Parietal lobe (tissue), 1 donor: ENCODE data around the gene PHGDH. TPM values are rescaled to one million over a fixed set of nuclear protein-coding genes. Genes with fewer than 3 reads are reported as not detected.

Source experiments
- total RNA-seq: library from RNA; depleted of rRNA; stranded (reverse); fragments of >200 nt; gene quantifications from one replicate; pipeline ENCODE4 v1.2.3, GENCODE V29; 2014

Gene PHGDH
- total RNA-seq, result 20.3 TPM

DNA sequence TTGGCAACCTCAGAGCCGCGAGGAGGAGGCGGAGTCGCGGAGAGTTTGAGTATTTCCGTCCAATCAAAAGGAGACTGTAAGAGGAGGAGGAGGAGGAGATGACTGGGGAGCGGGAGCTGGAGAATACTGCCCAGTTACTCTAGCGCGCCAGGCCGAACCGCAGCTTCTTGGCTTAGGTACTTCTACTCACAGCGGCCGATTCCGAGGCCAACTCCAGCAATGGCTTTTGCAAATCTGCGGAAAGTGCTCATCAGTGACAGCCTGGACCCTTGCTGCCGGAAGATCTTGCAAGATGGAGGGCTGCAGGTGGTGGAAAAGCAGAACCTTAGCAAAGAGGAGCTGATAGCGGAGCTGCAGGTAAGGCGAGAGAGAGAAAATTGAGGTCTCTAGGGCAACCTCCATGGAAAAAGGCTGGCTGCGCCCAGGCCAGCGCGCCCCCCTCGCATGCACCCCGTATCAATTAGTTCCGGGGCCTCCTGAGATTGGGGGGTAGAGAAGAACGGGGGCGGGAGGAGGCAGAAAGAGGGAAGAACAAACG, at the start of gene PHGDH:
Gene PHGDH (plus strand): TSS at position 131 of the 538 bp plus-strand sequence. CDS start 89 bp downstream, at position 220.

DNA sequence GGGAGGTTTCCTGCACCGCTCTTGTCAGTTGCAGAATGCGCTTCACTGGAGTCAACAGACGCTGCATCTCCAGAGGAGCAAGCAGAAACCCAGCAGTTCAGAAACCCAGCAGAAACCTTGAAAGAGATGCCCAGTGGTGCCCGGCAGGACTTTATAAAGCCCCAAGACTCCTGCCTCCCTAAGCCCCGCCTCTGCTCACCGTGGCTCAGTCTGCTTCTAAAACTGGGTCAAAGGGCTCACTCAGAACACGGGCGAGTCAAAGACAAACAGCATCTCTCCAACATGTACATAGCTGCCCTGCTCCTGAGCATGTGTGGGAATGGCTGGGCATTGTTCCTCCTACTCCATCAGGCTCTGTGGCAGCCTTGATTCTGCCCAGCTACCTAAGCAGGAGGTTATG, 57.0 kb downstream of the PHGDH start, which contains the start of gene HMGCS2:
Gene HMGCS2 (minus strand): TSS at position 128 of the 400 bp plus-strand sequence. CDS start 61 bp downstream, at position 67.

Other genes starting within 250 kb of the PHGDH start
- gene HSD3B1, start 204.7 kb upstream of the PHGDH start, total RNA-seq, result not detected
- gene ZNF697, start 63.7 kb upstream of the PHGDH start, total RNA-seq, result 34.7 TPM
- gene HMGCS2, start 57.0 kb downstream of the PHGDH start, total RNA-seq, result not detected
- not detected for gene REG4, start 99.5 kb downstream of the PHGDH start, total RNA-seq
- not detected for gene ADAM30, start 184.6 kb downstream of the PHGDH start, total RNA-seq